GM03348 (cell line): ENCODE measurements around the gene ATP9B.

Source experiments
- DNase-seq: peaks from one replicate; pipeline ENCODE4 v3.0.0; 2012; ENCODE audit warnings: low spot score

Gene ATP9B

GRCh38 chr18:79199691-79200374, 130.6 kb downstream of the ATP9B start:
- no peak for DNase-seq

DNA sequence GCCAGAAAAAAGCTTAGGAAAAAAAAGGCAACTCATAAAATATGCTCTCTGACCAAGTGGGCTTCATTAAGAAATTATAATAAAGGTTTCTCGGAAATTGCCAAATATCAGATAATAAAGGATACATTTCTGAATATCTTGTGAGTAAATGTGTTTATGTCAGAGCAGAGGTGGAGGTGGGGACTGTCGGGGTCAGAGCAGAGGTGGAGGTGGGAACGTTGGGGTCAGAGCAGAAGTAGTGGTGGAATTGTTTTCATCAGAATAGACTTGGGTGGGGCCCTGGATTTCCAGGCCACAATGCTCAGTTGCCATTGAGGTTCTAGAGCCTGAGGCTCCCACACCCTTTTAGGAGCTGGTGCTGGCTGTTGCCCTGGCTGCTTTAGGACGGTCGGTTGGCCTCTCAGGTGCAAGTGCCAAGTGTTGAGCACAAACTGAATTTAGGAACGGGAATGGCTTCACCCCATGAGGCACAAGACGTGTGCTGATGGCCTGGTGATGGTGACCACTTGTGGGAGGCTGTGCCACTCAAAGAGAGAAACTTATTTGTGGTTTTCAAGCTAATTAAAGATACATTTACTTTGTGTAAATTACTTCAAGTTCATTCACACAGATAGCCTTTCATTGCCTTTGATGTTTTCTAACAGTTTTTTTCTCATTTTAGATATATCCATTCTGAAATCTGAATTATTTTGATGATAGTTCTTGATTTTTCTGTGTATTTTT, 131.5 kb downstream of the ATP9B start:
- peak; percentile 23 for DNase-seq

GRCh38 chr18:79203017-79203605, 133.9 kb downstream of the ATP9B start:
- no peak for DNase-seq

DNA sequence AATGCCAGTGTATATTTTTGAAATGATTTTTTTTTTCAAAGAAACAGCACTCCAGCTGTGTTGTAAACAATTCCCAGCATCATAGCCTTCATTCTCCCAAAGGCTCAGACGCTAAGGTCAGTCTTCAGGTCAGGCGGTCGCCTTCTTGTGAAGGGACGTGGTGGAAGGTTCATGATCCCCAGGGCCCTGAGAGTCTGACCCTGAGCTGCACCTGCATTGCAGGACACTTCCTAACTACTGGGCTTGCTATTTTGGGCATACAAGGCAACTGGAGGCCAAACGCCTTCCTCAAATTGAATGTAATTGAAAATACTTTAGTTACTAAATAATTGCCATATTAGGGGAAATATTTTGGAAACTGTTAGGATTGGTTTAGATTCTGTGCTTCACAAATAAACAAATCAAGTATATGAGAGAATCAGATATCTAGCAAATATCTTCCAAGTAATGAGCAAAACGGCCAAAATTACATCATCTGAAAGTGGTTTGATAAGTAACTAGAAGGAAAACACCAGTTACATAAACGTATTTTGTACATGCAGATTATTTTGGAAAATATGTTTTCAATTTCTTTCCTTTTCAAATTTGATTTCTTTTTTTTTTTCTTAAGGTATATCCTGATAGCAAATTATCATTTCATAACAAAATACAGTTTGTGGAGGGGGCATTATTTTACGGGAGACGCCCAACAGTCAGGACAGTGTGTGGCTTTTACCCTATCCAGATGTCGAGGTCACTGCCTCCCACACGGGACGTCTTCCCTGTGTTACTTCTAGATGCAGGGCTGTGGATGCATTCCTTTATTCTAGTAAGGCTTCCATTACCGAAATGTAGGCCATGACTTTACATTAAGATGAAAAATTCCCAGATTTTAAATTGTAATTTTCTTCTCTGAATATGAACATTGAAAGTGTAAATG, 136.0 kb downstream of the ATP9B start:
- no peak for DNase-seq

DNA sequence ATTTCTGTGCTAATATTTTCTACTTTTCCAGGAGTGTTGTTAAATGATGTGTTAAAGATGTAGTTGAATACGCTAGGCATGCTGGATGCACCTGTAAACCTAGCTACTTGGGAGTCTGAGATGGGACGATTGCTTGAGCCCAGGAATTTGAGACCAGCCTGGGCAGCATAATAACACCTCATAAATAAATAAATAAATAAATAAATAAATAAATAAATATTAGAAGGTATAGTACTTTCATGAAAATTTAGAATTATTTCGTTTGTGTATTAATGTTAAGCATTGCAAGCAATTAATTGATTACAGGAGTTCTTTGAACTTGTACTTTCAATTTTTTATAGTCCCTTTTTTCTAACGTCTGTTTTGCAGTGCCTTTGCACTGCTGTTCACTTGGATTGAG, 137.2 kb downstream of the ATP9B start:
- no peak for DNase-seq

DNA sequence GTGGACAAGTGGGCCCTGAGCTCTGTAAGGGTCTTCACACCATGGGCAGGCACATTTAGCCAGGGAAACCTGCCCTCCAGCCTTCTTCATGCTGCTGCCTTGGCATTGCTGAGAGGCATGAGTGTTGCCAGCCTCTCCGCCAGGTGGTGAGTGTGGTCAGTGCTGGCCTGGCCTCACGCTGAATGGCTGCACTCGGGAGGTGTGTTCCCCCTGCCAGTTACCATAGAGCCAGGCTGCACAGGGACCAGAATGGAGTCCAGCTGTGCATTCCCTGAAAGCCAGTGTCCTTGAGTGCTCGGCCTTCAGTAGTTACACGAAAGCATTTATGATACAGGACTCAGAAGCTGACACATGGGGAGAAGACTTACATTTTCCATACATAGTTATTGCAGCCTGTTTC, 139.7 kb downstream of the ATP9B start:
- no peak for DNase-seq

DNA sequence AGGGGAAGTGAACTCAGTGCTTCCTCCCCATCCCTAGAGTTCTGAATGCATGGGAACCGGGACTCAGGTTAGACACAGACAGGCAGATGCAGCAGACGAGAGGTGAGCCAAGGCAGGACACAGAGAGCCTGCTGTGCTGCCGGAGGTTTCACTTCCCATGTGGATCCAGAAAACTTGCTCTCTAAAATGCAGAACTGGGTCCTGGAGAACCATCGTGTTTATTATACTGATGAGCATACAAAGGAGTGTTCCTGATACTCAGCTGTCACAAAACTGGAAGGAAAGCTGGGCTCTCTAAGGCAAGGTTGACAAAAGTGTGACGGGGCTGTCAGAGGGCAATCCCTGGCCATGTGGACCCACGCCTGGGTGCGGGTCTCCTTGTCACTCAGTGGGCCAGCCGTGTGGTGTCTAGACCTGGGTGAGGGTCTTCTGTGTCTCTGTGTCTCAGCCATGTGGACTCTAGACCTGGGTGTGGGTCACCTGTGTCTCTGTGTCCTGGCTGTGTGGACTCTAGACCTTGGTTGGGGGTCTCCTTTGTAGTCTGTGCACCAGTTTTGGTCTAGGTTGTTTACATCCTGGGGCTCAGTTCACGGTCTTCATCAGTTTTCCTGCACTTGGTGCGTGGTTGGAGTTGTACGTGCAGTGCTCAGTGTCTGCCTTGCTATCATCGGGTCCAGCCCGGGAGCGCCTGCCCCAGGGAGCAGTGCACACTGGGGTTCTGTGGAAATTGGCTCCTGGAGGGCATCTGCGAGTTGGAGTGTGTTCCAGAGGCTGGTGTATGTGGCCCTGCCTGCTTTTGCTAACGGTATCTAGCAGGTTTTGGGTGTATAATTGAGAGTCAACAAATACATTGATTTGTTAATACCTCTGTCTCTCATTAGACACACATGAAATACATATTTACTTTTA, 141.1 kb downstream of the ATP9B start:
- no peak for DNase-seq

DNA sequence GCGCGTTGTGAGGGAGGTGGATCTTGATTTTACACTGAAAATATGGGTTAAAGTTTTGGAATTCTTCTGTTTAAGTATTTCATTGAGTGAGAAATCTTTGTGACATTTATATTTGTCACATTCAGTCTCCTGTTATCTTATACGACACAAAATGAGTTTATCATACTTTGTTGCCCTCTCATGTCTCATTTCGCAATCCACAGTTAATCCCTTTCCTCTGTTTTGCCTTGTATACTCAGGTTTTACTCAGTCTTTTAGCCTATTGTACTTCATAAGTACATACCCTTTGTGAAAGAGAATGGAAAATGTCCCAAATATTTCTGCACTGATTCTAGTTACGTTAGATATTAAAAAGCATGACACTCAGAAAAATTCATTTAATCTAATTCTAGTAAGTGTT, 142.7 kb downstream of the ATP9B start:
- no peak for DNase-seq

- no peak for DNase-seq
These were observed 144.9 kb downstream of the ATP9B start for GRCh38 chr18:79214056-79214455.

GRCh38 chr18:79216176-79216575, 147.0 kb downstream of the ATP9B start:
- no peak for DNase-seq

DNA sequence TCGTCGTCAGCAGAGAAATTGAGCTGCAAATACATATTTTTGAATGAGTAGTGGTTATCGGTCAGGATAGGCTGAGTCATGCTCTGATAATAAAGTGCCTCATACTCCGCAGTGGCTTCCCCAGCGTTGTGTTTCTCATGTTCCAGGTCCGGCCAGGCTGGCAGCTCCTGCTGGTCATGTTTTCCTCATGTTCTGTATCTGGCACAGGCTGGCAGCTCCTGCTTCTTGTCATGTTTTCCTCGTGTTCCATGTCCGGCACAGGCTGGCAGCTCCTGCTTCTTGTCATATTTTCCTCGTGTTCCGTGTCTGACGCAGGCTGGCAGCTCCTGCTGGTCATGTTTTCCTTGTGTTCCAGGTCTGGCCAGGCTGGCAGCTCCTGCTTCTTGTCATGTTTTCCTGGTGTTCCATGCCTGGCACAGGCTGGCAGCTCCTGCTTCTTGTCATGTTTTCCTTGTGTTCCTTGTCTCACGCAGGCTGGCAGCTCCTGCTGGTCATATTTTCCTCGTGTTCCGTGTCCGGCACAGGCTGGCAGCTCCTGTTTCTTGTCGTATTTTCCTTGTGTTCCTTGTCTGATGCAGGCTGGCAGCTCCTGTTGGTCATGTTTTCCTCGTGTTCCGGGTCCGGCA, 148.9 kb downstream of the ATP9B start:
- DNase-seq = no peak

DNA sequence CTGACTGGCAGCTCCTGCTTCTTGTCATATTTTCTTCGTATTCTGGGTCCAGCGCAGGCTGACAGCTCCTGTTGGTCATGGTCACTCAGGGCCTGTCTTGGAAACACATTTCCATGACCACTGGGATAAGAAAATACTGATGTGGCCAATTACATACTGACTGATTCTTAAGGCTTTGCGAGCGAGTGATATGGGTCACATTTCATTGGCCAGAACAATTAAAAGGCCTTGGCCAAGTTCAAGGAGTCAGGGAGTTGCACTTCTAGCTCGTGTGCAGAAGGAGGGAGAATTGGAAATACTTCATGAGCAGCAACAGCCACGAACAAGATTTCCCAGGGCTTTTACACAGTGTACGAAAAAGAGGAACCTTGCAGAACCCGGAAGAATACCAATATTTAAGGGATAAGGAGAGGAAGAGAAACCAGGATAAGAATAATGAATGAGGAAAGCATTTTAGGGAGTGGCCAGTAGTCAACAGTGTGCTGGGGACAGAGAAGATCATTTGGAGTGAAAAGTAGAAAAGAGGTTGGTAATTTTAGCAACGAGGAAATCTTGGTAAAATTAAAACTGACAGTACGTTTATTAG, 149.5 kb downstream of the ATP9B start:
- no peak for DNase-seq

DNA sequence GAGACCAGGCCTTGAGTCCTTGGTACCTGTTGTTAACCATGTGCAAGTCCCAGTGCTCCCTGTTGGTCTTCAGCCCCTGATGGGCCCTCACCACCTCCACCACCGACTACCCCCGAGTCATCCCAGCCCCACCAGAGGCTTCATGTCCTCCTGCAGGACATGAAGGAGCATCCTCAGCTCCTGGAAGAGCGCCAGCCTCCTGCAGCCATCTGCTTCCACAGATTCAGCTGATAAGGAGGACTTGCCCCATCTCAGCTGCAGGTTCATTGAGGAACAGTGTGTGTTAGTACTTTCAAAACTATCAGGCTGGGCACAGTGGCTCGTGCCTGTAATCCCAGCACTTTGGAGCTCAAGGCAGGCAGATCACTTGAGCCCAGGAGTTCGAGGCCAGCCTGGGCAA, 151.9 kb downstream of the ATP9B start:
- DNase-seq = no peak

DNA sequence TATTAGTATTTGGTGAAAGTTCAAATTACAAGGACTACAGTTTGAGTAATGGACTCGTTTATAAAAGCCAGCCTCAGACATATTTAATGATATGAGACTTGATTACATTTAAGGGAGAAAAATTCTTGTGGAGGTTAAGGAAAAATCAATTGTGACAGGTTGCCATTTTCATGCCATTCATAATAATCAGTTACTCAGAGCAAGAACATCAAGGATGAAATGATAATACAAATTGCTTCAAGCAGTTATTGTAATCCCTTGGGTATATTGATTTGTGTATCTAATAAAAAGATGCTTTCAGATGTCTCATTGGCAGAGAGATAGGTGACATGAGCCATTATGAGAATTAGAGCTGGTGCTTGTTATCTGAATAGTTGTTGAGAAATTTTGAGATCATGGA, 153.6 kb downstream of the ATP9B start:
- no peak for DNase-seq

GRCh38 chr18:79223431-79223830, 154.2 kb downstream of the ATP9B start:
- DNase-seq = no peak

GRCh38 chr18:79224381-79224780, 155.2 kb downstream of the ATP9B start:
- no peak for DNase-seq

DNA sequence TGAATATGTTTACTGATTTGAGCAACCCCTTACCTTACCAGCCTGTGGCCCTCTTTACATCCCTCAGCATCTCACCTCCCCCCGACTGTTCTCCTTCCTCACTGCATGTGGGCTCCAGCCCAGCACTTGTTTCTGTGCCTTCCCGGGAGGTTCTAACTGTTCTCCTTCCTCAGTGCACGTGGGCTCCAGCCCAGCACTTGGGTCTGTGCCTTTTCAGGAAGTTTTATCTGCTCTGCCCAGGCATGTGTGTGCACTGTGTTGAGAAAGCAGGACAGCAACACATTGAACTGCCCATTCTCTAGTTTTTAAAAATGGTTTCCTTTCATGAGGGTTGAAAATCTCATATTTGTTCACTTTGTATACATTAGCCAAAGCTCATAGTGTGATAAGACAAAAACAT, 158.4 kb downstream of the ATP9B start:
- DNase-seq = no peak

DNA sequence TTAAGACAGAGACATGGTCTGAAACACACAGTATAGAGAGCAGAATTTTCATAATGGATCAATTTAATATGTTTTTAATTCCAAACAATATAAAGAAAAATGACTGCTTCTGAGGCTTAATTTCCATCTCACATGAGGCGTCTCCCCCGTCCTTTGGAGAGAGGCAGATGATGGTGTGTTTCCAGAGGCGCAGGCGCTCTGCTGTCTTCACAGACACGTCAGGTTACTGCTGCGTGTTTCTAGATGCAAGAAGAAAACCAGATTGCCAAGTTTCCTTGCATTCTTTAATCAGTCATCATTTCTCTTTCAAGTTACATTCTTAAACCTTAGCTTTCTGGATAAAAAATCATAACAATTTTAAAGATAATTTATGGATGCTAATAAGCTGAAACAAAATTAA, 160.2 kb downstream of the ATP9B start:
- DNase-seq = no peak

DNA sequence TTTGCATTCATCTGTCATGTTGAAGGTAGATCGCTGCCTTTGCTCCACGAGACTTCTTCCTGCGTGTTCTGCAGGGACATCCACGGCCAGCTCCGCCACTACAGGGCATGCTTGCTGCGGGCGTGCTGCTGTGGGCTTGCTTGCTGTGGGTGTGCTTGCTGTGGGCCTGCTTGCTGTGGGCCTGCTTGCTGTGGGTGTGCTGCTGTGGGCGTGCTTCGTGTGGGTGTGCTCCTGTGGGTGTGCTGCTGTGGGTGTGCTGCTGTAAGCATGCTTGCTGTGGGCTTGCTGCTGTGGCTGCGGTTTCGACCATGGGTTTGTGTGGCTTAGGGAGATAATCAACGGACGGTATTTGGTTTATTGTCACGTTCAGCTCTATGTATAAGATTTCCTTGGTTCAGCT, 165.2 kb downstream of the ATP9B start:
- DNase-seq = no peak

DNA sequence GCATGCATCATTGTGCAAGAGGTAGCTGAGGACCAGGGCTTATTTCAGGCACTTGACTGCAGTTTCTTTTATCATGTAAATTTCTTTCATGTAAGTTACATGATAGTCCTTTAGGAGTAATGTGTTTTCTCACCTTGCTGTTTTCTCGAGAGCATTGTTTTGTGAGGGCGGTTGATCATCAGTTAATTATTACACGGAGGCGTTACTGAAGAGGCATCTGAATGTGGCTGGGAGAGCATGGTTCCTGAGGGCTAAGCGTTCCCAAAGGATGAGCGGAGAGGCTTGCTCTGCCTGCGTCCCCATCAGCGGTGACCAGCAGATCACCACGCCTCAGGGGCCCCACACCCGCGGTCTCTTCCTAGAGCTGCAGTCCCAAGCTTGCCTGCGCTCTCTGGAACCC, 170.4 kb downstream of the ATP9B start:
- no peak for DNase-seq

DNA sequence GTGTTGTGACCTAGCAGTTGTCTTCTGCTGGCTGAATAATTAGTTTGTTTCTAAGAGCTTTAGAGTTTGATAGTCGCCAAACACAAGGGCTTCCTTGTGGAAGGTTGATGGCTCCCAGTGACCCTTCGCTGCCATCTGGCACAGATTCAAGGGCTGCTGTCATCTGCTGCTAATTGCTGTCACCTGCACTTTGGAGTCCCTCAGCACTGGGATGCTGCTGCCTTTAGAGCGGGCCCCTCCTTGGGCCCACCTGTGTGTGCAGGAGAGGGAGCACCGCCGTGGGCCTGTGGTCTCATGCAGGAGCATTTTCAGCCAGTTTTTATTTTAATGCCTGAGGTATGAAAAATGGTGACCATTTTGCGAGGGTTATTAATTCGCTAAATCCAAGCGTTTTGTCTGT, 172.6 kb downstream of the ATP9B start:
- DNase-seq = no peak
